Activated naive CD4-positive, alpha-beta T cell treated with anti-CD3 and anti-CD28 coated beads, Interleukin-2, amount 50 U/mL, for 24 hours (primary cell): ENCODE data around the gene STX5.
A peak's percentile ranks its signal among the peaks of the same experiment; 100 is the strongest.
"Not testable (repeated sequence)": the region's sequence is repeated elsewhere in the genome, so short reads cannot be mapped to it uniquely, and the experiment has no call there.

Experiments
- H3K27ac Mint-ChIP-seq: one replicate; pipeline ENCODE4 v1.8.0; 2021; ENCODE audit warnings: mild to moderate bottlenecking, mixed read lengths
- H3K27me3 Mint-ChIP-seq: one replicate; pipeline ENCODE4 v1.8.0; 2021; ENCODE audit warnings: mixed read lengths
- H3K36me3 Mint-ChIP-seq: one replicate; pipeline ENCODE4 v1.8.0; 2021; ENCODE audit warnings: mixed read lengths
- H3K4me1 Mint-ChIP-seq: one replicate; pipeline ENCODE4 v1.8.0; 2021; ENCODE audit warnings: mixed read lengths
- H3K4me3 Mint-ChIP-seq: one replicate; pipeline ENCODE4 v1.8.0; 2021; ENCODE audit warnings: mild to moderate bottlenecking, mixed read lengths
- H3K9me3 Mint-ChIP-seq: one replicate; pipeline ENCODE4 v1.8.0; 2021; ENCODE audit warnings: mixed read lengths

STX5 gene

GRCh38 chr11:62831520-62832335 lies at the start of gene STX5:
Gene STX5 (minus strand): TSS chr11:62832051. CDS start chr11:62831243, 808 bp downstream.
- Mint-ChIP-seq H3K27ac (peak within 1 kb of the TSS; percentile 99), H3K27me3 (no peaks in the 10 kb centered on the region), H3K4me1 (peaks cover 55% of the 10 kb centered on the region), H3K4me3 (peak within 1 kb of the TSS; percentile 93), H3K36me3 (peaks cover 19% of the 10 kb centered on the region), H3K9me3 (no peaks in the 10 kb centered on the region)

- Mint-ChIP-seq H3K27me3 (no peaks in the 10 kb centered on the region), H3K9me3 (no peaks in the 10 kb centered on the region), H3K27ac (peak within 1 kb of the TSS; percentile 100), H3K4me1 (peaks cover 44% of the 10 kb centered on the region), H3K4me3 (peak within 1 kb of the TSS; percentile 97), H3K36me3 (peaks cover 46% of the 10 kb centered on the region)
These were observed 49.1 kb upstream of the STX5 start, which contains the start of gene SLC3A2 for GRCh38 chr11:62880803-62881578. Gene SLC3A2 (plus strand): TSS chr11:62880896. CDS start chr11:62881024, 128 bp downstream.

DNA sequence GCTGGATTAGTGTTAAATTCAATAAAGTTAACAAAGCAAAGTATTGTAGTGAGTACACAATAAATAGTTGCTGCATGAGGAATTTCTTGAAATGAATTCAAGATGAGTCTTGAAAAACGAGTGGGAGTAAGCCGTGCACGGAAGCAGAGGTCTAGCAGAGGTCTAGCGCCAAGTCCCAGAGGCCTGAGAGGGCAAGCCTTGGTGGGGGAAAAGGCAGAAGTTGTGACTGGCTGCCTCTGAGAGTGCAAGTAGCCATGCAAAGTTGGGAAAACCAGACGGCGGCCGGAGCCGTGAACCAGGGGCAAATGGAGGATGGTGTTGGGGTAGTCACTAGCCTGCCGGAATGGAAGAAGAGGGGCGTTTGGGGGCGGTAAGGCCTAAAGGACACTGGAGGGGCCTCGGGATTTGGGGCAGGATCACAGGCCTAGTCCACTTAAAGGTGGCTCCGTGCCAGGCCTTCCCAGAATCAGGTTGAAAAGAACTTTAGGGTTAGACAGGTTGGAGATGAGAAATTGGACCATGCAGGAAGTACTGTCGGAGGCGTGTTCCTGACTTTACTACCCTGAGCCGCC lies 48.5 kb upstream of the STX5 start:
- Mint-ChIP-seq H3K27me3 (no peaks in the 10 kb centered on the region), H3K36me3 (peaks cover 40% of the 10 kb centered on the region), H3K27ac (peak overlapping the region; percentile 100), H3K4me1 (peaks cover 37% of the 10 kb centered on the region), H3K4me3 (peak overlapping the region; percentile 97), H3K9me3 (no peaks in the 10 kb centered on the region)

DNA sequence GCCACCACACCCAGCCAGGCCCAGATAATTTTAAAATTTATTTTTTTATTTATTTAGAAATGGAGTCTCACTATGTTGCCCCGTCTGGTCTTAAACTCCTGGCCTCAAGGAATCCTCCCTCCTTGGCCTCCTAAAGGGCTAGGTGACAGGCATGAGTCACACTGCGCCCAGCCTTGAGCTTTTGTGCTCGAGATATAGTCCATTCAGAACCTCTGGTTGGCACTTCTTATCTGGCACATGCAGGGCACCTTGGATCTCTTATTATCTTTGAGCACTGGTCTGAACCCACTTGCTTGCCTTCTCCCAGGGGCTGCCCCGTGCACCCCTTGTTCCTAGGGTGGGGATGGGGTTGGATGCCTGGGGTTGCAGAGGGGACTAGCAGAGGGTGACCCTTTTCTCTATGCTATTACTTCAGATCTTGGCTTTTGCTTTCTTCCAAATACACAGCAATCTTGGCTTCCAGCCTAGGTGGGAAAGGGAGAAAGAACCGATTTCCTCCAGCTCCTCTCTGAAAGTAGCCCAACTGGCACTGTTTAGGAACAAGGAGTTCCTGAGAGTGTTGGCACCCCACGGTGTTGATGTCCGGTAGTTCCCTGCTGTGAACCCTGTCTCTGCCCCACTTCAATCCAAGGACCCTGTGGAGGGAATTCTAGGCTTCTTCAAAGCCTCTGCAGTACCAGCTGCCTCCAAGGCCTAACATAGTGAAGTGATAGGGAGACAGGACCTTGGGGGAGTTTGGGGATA lies 47.6 kb upstream of the STX5 start:
- H3K27ac Mint-ChIP-seq, result peak overlapping the region; percentile 87
- H3K36me3 Mint-ChIP-seq, result peaks cover 36% of the 10 kb centered on the region
- H3K9me3 Mint-ChIP-seq, result no peaks in the 10 kb centered on the region
- peaks cover 32% of the 10 kb centered on the region for H3K4me1 Mint-ChIP-seq
- H3K27me3 Mint-ChIP-seq, result no peaks in the 10 kb centered on the region
- H3K4me3 Mint-ChIP-seq, result peak overlapping the region; percentile 97

GRCh38 chr11:62876712-62877111 lies 44.9 kb upstream of the STX5 start:
- H3K27ac Mint-ChIP-seq, result no peak overlapping the region
- H3K27me3 Mint-ChIP-seq, result no peaks in the 10 kb centered on the region
- peaks cover 10% of the 10 kb centered on the region for H3K4me1 Mint-ChIP-seq

DNA sequence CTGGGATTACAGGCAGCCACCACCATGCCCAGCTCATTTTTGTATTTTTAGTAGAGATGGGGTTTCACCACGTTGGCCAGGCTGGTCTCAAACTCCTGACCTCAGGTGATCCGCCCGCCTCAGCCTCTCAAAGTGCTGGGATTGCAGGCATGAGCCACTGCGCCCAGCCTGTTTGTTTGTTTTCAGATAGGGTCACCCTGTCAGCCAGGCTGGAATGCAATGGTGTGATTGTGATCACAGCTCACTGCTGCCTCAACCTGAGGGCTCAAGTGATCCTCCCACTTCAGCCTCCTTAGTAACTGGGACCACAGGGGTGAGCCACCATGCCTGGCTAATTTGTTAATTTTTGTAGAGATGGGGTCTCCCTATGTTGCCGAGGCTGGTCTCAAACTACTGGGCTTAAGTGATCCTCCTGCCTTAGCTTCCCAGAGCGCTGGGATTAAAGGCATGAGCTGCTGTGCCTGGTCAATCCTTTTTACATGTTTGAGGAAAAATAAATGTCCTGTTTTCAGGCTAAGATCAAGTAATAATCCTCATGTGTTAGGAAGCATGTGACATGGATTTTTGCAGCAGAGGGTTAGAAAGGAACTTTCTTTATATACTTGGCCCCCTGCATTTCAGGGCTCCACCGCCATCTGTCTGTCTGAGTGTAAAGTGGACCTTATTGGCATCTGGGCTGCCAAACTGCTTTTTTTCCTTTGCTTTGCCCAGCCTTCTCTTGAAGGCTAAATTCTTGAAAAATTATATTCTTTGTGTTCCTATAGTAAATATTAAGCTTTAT lies 44.0 kb upstream of the STX5 start:
- Mint-ChIP-seq H3K27me3 (no peaks in the 10 kb centered on the region), H3K9me3 (no peaks in the 10 kb centered on the region), H3K4me3 (no peak overlapping the region), H3K27ac (no peak overlapping the region), H3K4me1 (peaks cover 10% of the 10 kb centered on the region), H3K36me3 (peaks cover 8% of the 10 kb centered on the region)

More at GRCh38 chr11:62876712-62877111, 44.9 kb upstream of the STX5 start:
- Mint-ChIP-seq H3K4me3 (no peak overlapping the region), H3K9me3 (no peaks in the 10 kb centered on the region), H3K36me3 (peaks cover 11% of the 10 kb centered on the region)

DNA sequence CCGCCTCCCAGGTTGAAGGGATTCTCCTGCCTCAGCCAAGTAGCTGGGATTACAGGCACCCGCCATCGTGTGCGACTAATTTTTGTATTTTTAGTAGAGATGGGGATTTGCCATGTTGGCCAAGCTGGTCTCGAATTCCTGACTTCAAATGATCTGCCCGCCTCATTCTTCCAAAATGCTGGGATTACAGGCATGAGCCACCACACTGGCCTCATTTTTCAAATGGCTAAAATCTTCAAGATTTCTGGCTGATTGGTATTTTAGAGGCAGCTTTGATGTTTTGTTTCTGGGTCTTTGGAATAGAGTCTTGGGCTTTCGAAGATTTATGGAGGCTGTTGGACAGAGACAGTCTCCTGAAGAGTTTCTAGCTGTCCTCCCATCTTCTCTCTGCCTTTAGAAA lies 43.0 kb upstream of the STX5 start:
- no peaks in the 10 kb centered on the region for H3K9me3 Mint-ChIP-seq
- peaks cover 5% of the 10 kb centered on the region for H3K4me1 Mint-ChIP-seq

GRCh38 chr11:62865635-62866034 lies 33.8 kb upstream of the STX5 start:
- peaks cover 6% of the 10 kb centered on the region for H3K4me1 Mint-ChIP-seq
- no peaks in the 10 kb centered on the region for H3K9me3 Mint-ChIP-seq
- H3K4me3 Mint-ChIP-seq, result no peak overlapping the region
- H3K36me3 Mint-ChIP-seq, result no peaks in the 10 kb centered on the region
- H3K27ac Mint-ChIP-seq, result no peak overlapping the region
- H3K27me3 Mint-ChIP-seq, result no peaks in the 10 kb centered on the region

More for the DNA sequence above, 43.0 kb upstream of the STX5 start:
- Mint-ChIP-seq H3K36me3 (peaks cover 1% of the 10 kb centered on the region), H3K27me3 (no peaks in the 10 kb centered on the region), H3K4me3 (no peak overlapping the region), H3K27ac (no peak overlapping the region)

DNA sequence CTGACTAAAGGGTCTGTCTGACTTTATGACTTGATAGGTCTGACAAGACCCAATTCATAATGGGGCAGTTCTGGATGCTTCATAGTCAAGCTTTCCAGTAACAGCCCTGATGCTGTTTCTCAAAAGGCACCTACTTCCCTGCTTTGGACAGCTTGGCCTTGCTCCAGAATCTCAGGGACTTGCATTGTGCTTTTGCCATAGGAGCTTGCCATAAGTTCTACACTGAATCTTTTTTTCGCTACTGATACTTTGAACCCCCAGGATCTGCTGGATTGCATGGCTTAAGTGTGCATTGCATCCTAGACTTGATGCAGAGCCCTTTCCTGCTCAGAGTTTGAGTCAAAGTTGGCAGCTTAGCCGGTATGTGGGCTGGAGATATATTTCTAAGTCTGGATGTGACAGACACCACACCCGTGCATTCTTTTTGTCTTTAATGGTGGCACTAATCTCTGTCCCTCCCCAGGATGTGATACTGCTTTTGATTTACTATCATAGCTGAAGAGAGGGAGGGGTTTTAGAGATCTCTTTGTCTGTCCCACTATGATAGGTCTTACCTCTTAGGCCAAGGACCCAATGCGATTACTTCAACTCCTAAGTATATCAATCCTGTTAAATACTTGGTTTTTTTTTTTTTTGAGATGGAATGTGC lies 32.0 kb upstream of the STX5 start:
- no peak overlapping the region for H3K4me3 Mint-ChIP-seq
- H3K9me3 Mint-ChIP-seq, result no peaks in the 10 kb centered on the region
- H3K27ac Mint-ChIP-seq, result no peak overlapping the region
- no peaks in the 10 kb centered on the region for H3K36me3 Mint-ChIP-seq
- H3K4me1 Mint-ChIP-seq, result peaks cover 6% of the 10 kb centered on the region
- H3K27me3 Mint-ChIP-seq, result no peaks in the 10 kb centered on the region

- H3K4me1 Mint-ChIP-seq, result peaks cover 20% of the 10 kb centered on the region
These were observed 29.8 kb upstream of the STX5 start for GRCh38 chr11:62861564-62862192.

GRCh38 chr11:62860835-62861563 lies 29.1 kb upstream of the STX5 start:
- no peak overlapping the region for H3K27ac Mint-ChIP-seq
- no peaks in the 10 kb centered on the region for H3K9me3 Mint-ChIP-seq
- peaks cover 20% of the 10 kb centered on the region for H3K4me1 Mint-ChIP-seq
- H3K36me3 Mint-ChIP-seq, result peaks cover 4% of the 10 kb centered on the region
- H3K4me3 Mint-ChIP-seq, result no peak overlapping the region
- no peaks in the 10 kb centered on the region for H3K27me3 Mint-ChIP-seq

More at GRCh38 chr11:62861564-62862192, 29.8 kb upstream of the STX5 start:
- H3K27me3 Mint-ChIP-seq, H3K27ac Mint-ChIP-seq, H3K9me3 Mint-ChIP-seq, H3K36me3 Mint-ChIP-seq, H3K4me3 Mint-ChIP-seq: not testable (repeated sequence)

GRCh38 chr11:62859281-62859703 lies 27.4 kb upstream of the STX5 start:
- peak overlapping the region; percentile 15 for H3K4me3 Mint-ChIP-seq
- not testable (repeated sequence) for H3K27me3 Mint-ChIP-seq, H3K9me3 Mint-ChIP-seq
- peak overlapping the region; percentile 74 for H3K27ac Mint-ChIP-seq
- peaks cover 16% of the 10 kb centered on the region for H3K36me3 Mint-ChIP-seq
- peaks cover 20% of the 10 kb centered on the region for H3K4me1 Mint-ChIP-seq

DNA sequence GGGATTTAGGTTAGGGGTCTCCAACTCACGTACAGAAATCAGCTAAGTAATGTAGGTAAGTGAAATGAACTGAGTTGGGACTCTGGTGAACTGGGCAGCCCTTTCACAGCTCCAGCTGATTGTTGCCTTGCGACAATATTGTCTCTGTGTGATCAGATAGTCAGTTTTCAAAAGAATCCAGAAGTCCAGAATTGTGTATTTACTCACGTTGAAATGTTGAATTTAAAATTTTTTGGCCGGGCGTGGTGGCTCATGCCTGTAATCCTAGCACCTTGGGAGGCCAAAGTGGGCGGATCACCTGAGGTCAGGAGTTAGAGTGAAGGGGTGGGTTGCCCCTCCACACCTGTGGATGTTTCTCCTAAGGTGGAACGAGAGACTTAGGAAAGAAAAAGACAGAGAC lies 26.4 kb upstream of the STX5 start:
- H3K4me3 Mint-ChIP-seq, result peak overlapping the region; percentile 95
- peaks cover 27% of the 10 kb centered on the region for H3K36me3 Mint-ChIP-seq
- no peak overlapping the region for H3K27ac Mint-ChIP-seq
- H3K9me3 Mint-ChIP-seq, result no peaks in the 10 kb centered on the region
- peaks cover 30% of the 10 kb centered on the region for H3K4me1 Mint-ChIP-seq
- H3K27me3 Mint-ChIP-seq, result no peaks in the 10 kb centered on the region
